SK-N-SH treated with all-trans-retinoic acid at 6 μM for 48 hours (cell line): ENCODE data around the gene ADGRB3.
A peak's percentile ranks its signal among the peaks of the same experiment; 100 is the strongest.

ENCODE experiments used
- ATAC-seq: fragments of 200-7000 bp; cut with Tn5 transposase; 3 replicates; pipeline ENCODE4 v1.9.1; 2020; ENCODE audit warnings: mild to moderate bottlenecking, moderate library complexity
- ARNTL ChIP-seq: fragments of 450-650 bp; formaldehyde crosslinking; IDR thresholded peaks from 2 replicates; pipeline ENCODE4 v1.5.0; 2020; ENCODE audit warnings: low read depth, mild to moderate bottlenecking, moderate library complexity, borderline replicate concordance
- BACH2 ChIP-seq: fragments of 250-450 bp; sonication (Bioruptor Pico); IDR thresholded peaks from 2 replicates; pipeline ENCODE4 v1.9.0; 2021; ENCODE audit warnings: mild to moderate bottlenecking, borderline replicate concordance
- CREB5 ChIP-seq: fragments of 250-450 bp; sonication (Bioruptor Pico); IDR thresholded peaks from 2 replicates; pipeline ENCODE4 v1.5.1; 2020; ENCODE audit warnings: low read depth, mild to moderate bottlenecking, moderate library complexity
- CSDC2 ChIP-seq: fragments of 250-450 bp; sonication (Bioruptor Pico); IDR thresholded peaks from 2 replicates; pipeline ENCODE4 v1.5.0; 2020; ENCODE audit warnings: mild to moderate bottlenecking, moderate library complexity
- CSRNP3 ChIP-seq: fragments of 250-450 bp; sonication (Bioruptor Pico); IDR thresholded peaks from 2 replicates; pipeline ENCODE4 v1.5.1; 2021; ENCODE audit warnings: mild to moderate bottlenecking, moderate library complexity
- ESRRG ChIP-seq: fragments of 250-450 bp; sonication (Bioruptor Pico); IDR thresholded peaks from 2 replicates; pipeline ENCODE4 v1.6.1; 2021; ENCODE audit warnings: mild to moderate bottlenecking
- GLIS3 ChIP-seq: fragments of 250-450 bp; sonication (Bioruptor Pico); IDR thresholded peaks from 2 replicates; pipeline ENCODE4 v1.5.0; 2020; ENCODE audit warnings: mild to moderate bottlenecking, moderate library complexity
- ISL1 ChIP-seq: fragments of 250-450 bp; sonication (Bioruptor Pico); IDR thresholded peaks from 2 replicates; pipeline ENCODE4 v2.1.2; 2022; ENCODE audit warnings: mild to moderate bottlenecking, moderate library complexity
- OSR1 ChIP-seq: fragments of 250-450 bp; sonication (Bioruptor Pico); IDR thresholded peaks from 2 replicates; pipeline ENCODE4 v1.8.0; 2022; ENCODE audit warnings: moderate library complexity, mild to moderate bottlenecking, inconsistent platforms
- PATZ1 ChIP-seq: fragments of 250-450 bp; sonication (Bioruptor Pico); IDR thresholded peaks from 2 replicates; pipeline ENCODE4 v1.8.0; 2020; ENCODE audit warnings: mild to moderate bottlenecking, moderate library complexity, borderline replicate concordance
- POU6F1 ChIP-seq: fragments of 250-450 bp; sonication (Bioruptor Pico); IDR thresholded peaks from 2 replicates; pipeline ENCODE4 v1.8.0; 2021; ENCODE audit warnings: low read depth, mild to moderate bottlenecking, moderate library complexity, borderline replicate concordance
- RARB ChIP-seq: fragments of 250-450 bp; sonication (Bioruptor Pico); IDR thresholded peaks from 2 replicates; pipeline ENCODE4 v1.8.0; 2021; ENCODE audit warnings: mild to moderate bottlenecking, moderate library complexity
- SNAI2 ChIP-seq: fragments of 250-450 bp; sonication (Bioruptor Pico); IDR thresholded peaks from 2 replicates; pipeline ENCODE4 v1.5.0; 2020; ENCODE audit warnings: mild to moderate bottlenecking, moderate library complexity
- TCF4 ChIP-seq: fragments of 250-450 bp; sonication (Bioruptor Pico); IDR thresholded peaks from 2 replicates; pipeline ENCODE4 v1.8.0; 2021; ENCODE audit warnings: mild to moderate bottlenecking, moderate library complexity, borderline replicate concordance
- TOX ChIP-seq: fragments of 250-450 bp; sonication (Bioruptor Pico); IDR thresholded peaks from 2 replicates; pipeline ENCODE4 v1.8.0; 2021; ENCODE audit warnings: mild to moderate bottlenecking, moderate library complexity, borderline replicate concordance
- TSHZ2 ChIP-seq: fragments of 250-450 bp; sonication (Bioruptor Pico); IDR thresholded peaks from 2 replicates; pipeline ENCODE4 v1.5.0; 2020; ENCODE audit warnings: mild to moderate bottlenecking, moderate library complexity
- ZC3H10 ChIP-seq: fragments of 250-450 bp; sonication (Bioruptor Pico); IDR thresholded peaks from 2 replicates; pipeline ENCODE4 v1.5.1; 2021; ENCODE audit warnings: mild to moderate bottlenecking, moderate library complexity
- ZFP3 ChIP-seq: fragments of 250-450 bp; sonication (Bioruptor Pico); IDR thresholded peaks from 2 replicates; pipeline ENCODE4 v1.5.0; 2020; ENCODE audit warnings: mild to moderate bottlenecking, moderate library complexity
- ZFP30 ChIP-seq: fragments of 450-650 bp; formaldehyde crosslinking; IDR thresholded peaks from 2 replicates; pipeline ENCODE4 v1.5.0; 2022; ENCODE audit warnings: mild to moderate bottlenecking, moderate library complexity
- ZNF70 ChIP-seq: fragments of 450-650 bp; formaldehyde crosslinking; IDR thresholded peaks from 2 replicates; pipeline ENCODE4 v1.5.0; 2020; ENCODE audit warnings: mild to moderate bottlenecking, moderate library complexity

Gene ADGRB3

GRCh38 chr6:68639211-68639610 lies 4.1 kb downstream of the ADGRB3 start:
- no peak for TF ChIP-seq TSHZ2 (CRISPR knock-in tag)
- no peak for TF ChIP-seq ZNF70 (CRISPR knock-in tag)
- TF ChIP-seq BACH2 (CRISPR knock-in tag): no peak
- no peak for TF ChIP-seq GLIS3 (CRISPR knock-in tag)
- TF ChIP-seq RARB: no peak
- ATAC-seq: no peak

GRCh38 chr6:68639826-68640490 lies 4.9 kb downstream of the ADGRB3 start:
- TF ChIP-seq GLIS3 (CRISPR knock-in tag) (no peak), ZFP30 (CRISPR knock-in tag) (no peak), TCF4 (no peak), ESRRG (no peak), PATZ1 (CRISPR knock-in tag) (no peak), OSR1 (CRISPR knock-in tag) (no peak), RARB (no peak), ZFP3 (CRISPR knock-in tag) (no peak), CSDC2 (CRISPR knock-in tag) (no peak), ZC3H10 (no peak), ISL1 (CRISPR knock-in tag) (no peak), SNAI2 (CRISPR knock-in tag) (no peak), ARNTL (CRISPR knock-in tag) (no peak), CREB5 (CRISPR knock-in tag) (no peak), TOX (no peak), CSRNP3 (CRISPR knock-in tag) (no peak), ZNF70 (CRISPR knock-in tag) (no peak)
- no peak for ATAC-seq

- no peak for TF ChIP-seq CSDC2 (CRISPR knock-in tag)
- no peak for TF ChIP-seq TSHZ2 (CRISPR knock-in tag)
- ATAC-seq: no peak
Measured at GRCh38 chr6:68640491-68640835, 5.4 kb downstream of the ADGRB3 start.

GRCh38 chr6:68641172-68641571 lies 6.1 kb downstream of the ADGRB3 start:
- ATAC-seq: no peak

More at GRCh38 chr6:68641172-68641571, 6.1 kb downstream of the ADGRB3 start:
- TF ChIP-seq ZFP3 (CRISPR knock-in tag) (no peak), ZFP30 (CRISPR knock-in tag) (no peak), TCF4 (no peak), ISL1 (CRISPR knock-in tag) (0 out of 2 replicates have a peak, but pooled peaks have one; percentile 8), POU6F1 (CRISPR knock-in tag) (no peak)
